Activated B cell treated with CpG ODN at 0.5 μM for 24 hours (primary cell): ENCODE measurements around the gene PNKD. TPM values are rescaled to one million over a fixed set of nuclear protein-coding genes. Genes with fewer than 3 reads are reported as not detected.
A peak's percentile ranks its signal among the peaks of the same experiment; 100 is the strongest.

Experiments
- ATAC-seq: fragments of 200-7000 bp; cut with Tn5 transposase; one replicate; pipeline ENCODE4 v1.10.0; 2021; ENCODE audit warnings: low read depth, mild to moderate bottlenecking, moderate library complexity
- CTCF ChIA-PET: fragments of 350-600 bp; sonication (Branson Sonifier 250); formaldehyde crosslinking; loops from one replicate; lab custom pipeline; 2021; ENCODE audit warnings: antibody characterized with exemption; lab: Charles Lee
- POLR2A ChIA-PET: fragments of 350-600 bp; sonication (Branson Sonifier 250); formaldehyde crosslinking; loops from one replicate; lab custom pipeline; 2021; ENCODE audit warnings: antibody characterized with exemption; lab: Charles Lee
- DNase-seq: peaks from one replicate; pipeline ENCODE4 v3.0.0; 2022
- H3K27ac Mint-ChIP-seq: one replicate; pipeline ENCODE4 v1.8.0; 2020; ENCODE audit warnings: mixed read lengths
- H3K27me3 Mint-ChIP-seq: one replicate; pipeline ENCODE4 v1.8.0; 2021; ENCODE audit warnings: mixed read lengths
- H3K36me3 Mint-ChIP-seq: one replicate; pipeline ENCODE4 v1.8.0; 2021; ENCODE audit warnings: low read depth, mixed read lengths
- H3K4me1 Mint-ChIP-seq: one replicate; pipeline ENCODE4 v1.8.0; 2021; ENCODE audit warnings: mixed read lengths
- H3K4me3 Mint-ChIP-seq: one replicate; pipeline ENCODE4 v1.8.0; 2020; ENCODE audit warnings: mild to moderate bottlenecking, mixed read lengths
- H3K9me3 Mint-ChIP-seq: one replicate; pipeline ENCODE4 v1.8.0; 2020; ENCODE audit warnings: mixed read lengths
- intact Hi-C: fragments of 100-400 bp; cut with micrococcal nuclease; formaldehyde crosslinking; loops from one replicate; pipeline ENCODE4 v1.15.1; 2024
- total RNA-seq: library from RNA; stranded (reverse); gene quantifications from 2 replicates; pipeline ENCODE4 v1.2.3, GENCODE V29; 2022
- TF ChIP-seq, protein P1 (sequence below): fragments of 200-600 bp; IDR thresholded peaks from one replicate; pipeline ENCODE4 v1.8.0; 2022; ENCODE audit warnings: antibody characterized with exemption, mild to moderate bottlenecking

Gene PNKD
- total RNA-seq, 1 donor from 2014 or later, result 21.0 TPM

DNA sequence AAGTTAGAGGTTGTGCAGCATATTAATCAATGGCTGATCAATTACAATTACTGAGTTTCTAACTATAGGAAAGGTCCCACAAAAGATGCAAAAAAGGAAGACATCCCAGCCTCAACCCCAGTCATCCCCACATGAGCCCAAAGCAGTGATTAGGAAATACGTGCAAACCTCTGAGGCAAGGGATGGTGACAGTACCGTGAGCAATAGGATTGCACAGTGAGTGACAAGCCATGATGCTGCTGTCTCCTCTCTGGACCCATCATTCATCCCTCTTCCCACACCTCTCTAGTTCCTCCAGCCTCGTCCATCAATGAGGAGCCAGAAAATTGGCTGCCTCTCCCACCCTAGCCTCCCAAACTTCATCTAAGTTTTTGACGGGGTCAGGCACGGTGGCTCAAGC, 107.7 kb downstream of the PNKD start:
- ChIA-PET POLR2A (no interaction called here), CTCF (interaction anchor here (0.8 kb wide), 1 partner anchor 15 kb away, joined by 4 read pairs; no protein-coding TSS in a partner anchor)
- Mint-ChIP-seq H3K27me3 (no peaks in the 10 kb centered on the region), H3K27ac (no peak overlapping the region), H3K4me3 (no peak overlapping the region), H3K9me3 (no peaks in the 10 kb centered on the region), H3K4me1 (peaks cover 4% of the 10 kb centered on the region), H3K36me3 (no peaks in the 10 kb centered on the region)
- no peak for ATAC-seq
- intact Hi-C loops, result no loop called here
- no peak for DNase-seq
- TF ChIP-seq, protein P1, sequence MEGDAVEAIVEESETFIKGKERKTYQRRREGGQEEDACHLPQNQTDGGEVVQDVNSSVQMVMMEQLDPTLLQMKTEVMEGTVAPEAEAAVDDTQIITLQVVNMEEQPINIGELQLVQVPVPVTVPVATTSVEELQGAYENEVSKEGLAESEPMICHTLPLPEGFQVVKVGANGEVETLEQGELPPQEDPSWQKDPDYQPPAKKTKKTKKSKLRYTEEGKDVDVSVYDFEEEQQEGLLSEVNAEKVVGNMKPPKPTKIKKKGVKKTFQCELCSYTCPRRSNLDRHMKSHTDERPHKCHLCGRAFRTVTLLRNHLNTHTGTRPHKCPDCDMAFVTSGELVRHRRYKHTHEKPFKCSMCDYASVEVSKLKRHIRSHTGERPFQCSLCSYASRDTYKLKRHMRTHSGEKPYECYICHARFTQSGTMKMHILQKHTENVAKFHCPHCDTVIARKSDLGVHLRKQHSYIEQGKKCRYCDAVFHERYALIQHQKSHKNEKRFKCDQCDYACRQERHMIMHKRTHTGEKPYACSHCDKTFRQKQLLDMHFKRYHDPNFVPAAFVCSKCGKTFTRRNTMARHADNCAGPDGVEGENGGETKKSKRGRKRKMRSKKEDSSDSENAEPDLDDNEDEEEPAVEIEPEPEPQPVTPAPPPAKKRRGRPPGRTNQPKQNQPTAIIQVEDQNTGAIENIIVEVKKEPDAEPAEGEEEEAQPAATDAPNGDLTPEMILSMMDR, result no peak

GRCh38 chr2:218381916-218382366, 111.6 kb downstream of the PNKD start, which contains the start of gene SLC11A1:
TSS of gene SLC11A1 (plus strand) at chr2:218382273. CDS start at chr2:218382369, 96 bp downstream.
- Mint-ChIP-seq H3K4me1 (peaks cover 4% of the 10 kb centered on the region), H3K27ac (peak within 1 kb of the TSS; percentile 36), H3K9me3 (no peaks in the 10 kb centered on the region), H3K27me3 (no peaks in the 10 kb centered on the region), H3K36me3 (no peaks in the 10 kb centered on the region), H3K4me3 (no peak within 1 kb of the TSS)
- TF ChIP-seq, protein P1, result no peak
- ATAC-seq (peak; percentile 62), DNase-seq (no peak)
- intact Hi-C loops, result no loop called here
- ChIA-PET CTCF (interaction anchor here (0.6 kb wide), 1 partner anchor 10 kb away, joined by 3 read pairs; no protein-coding TSS in a partner anchor), POLR2A (interaction anchor here (0.9 to 1.2 kb wide), 3 partner anchors 14 to 49 kb away, joined by 3 to 4 read pairs (median 3); no protein-coding TSS in a partner anchor)

- Mint-ChIP-seq H3K4me1 (peaks cover 11% of the 10 kb centered on the region), H3K27ac (no peak overlapping the region), H3K4me3 (no peak overlapping the region), H3K9me3 (no peaks in the 10 kb centered on the region), H3K27me3 (peaks cover 2% of the 10 kb centered on the region), H3K36me3 (no peaks in the 10 kb centered on the region)
- ATAC-seq, result no peak
- ChIA-PET POLR2A (no interaction called here), CTCF (interaction anchor here (0.6 kb wide), 1 partner anchor 9 kb away, joined by 3 read pairs; no protein-coding TSS in a partner anchor)
- intact Hi-C loops, result no loop called here
- DNase-seq, result no peak
- TF ChIP-seq, protein P1, result no peak
Observed at GRCh38 chr2:218382785-218383184, 112.5 kb downstream of the PNKD start.

GRCh38 chr2:218383892-218384519, 113.7 kb downstream of the PNKD start:
- ChIA-PET CTCF (no interaction called here), POLR2A (interaction anchor here (0.8 kb wide), 1 partner anchor 20 kb away, joined by 3 read pairs; no protein-coding TSS in a partner anchor)
- no peak overlapping the region for H3K27ac Mint-ChIP-seq
- ATAC-seq, result no peak
- no peak for DNase-seq
- peaks cover 2% of the 10 kb centered on the region for H3K27me3 Mint-ChIP-seq
- intact Hi-C loops, result no loop called here
- no peaks in the 10 kb centered on the region for H3K36me3 Mint-ChIP-seq
- H3K4me1 Mint-ChIP-seq, result peaks cover 11% of the 10 kb centered on the region
- H3K9me3 Mint-ChIP-seq, result no peaks in the 10 kb centered on the region
- H3K4me3 Mint-ChIP-seq, result no peak overlapping the region
- TF ChIP-seq, protein P1, result no peak

DNA sequence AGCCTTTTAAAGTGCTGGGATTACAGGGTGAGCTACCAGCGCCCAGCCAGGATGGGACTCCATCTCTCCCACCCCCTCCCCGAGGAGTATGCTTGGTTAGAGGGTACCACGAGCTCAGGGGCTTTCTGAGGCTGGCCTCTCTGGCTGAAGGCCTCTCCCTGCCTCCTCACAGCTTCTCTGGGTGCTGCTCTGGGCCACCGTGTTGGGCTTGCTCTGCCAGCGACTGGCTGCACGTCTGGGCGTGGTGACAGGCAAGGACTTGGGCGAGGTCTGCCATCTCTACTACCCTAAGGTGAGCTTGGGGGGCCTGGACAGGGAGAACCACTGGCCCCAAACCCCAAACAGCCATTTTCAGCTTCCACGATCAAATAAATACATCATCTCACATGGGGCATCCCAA, 114.7 kb downstream of the PNKD start:
- POLR2A ChIA-PET, result no interaction called here
- no peaks in the 10 kb centered on the region for H3K36me3 Mint-ChIP-seq
- CTCF ChIA-PET, result no interaction called here

More for the DNA sequence above, 114.7 kb downstream of the PNKD start:
- H3K27me3 Mint-ChIP-seq, result peaks cover 2% of the 10 kb centered on the region
- no peak overlapping the region for H3K27ac Mint-ChIP-seq
- ATAC-seq, result no peak
- DNase-seq, result no peak
- H3K4me1 Mint-ChIP-seq, result peaks cover 11% of the 10 kb centered on the region
- no peak overlapping the region for H3K4me3 Mint-ChIP-seq
- intact Hi-C loops, result no loop called here
- TF ChIP-seq, protein P1, result no peak
- H3K9me3 Mint-ChIP-seq, result no peaks in the 10 kb centered on the region
